AG09319 (cell line): ENCODE data around the gene GC.

Experiments
- DNase-seq: peaks from one replicate; pipeline ENCODE4 v3.0.0-alpha.2; 2010; ENCODE audit warnings: low read depth; ENCODE audit errors: extremely low read depth
- TF ChIP-seq, protein P1 (sequence below): IDR thresholded peaks from 2 replicates; pipeline ENCODE4 v1.5.1; 2011; ENCODE audit warnings: low read depth, mild to moderate bottlenecking, inconsistent platforms, low read length, moderate library complexity

The GC gene

DNA sequence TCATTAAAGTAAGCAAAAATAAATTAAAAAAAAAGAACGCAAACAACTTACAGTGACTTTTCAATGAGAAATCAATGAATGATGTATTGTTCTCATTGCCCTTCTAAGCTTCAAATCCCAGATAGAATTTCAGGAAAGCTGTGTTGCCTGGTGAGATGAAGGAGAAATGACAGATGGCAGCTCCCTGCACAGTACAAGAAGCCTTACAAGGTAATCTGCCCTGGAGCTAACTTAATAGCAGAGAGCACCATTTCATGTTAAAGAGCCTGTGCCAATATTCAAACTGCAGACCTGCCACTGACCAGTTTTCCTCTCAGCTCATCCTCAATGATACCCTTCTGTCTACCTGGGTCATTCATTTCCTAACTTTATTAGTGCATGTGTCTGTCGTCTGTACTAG lies 54.0 kb downstream of the GC start:
- TF ChIP-seq, protein P1, sequence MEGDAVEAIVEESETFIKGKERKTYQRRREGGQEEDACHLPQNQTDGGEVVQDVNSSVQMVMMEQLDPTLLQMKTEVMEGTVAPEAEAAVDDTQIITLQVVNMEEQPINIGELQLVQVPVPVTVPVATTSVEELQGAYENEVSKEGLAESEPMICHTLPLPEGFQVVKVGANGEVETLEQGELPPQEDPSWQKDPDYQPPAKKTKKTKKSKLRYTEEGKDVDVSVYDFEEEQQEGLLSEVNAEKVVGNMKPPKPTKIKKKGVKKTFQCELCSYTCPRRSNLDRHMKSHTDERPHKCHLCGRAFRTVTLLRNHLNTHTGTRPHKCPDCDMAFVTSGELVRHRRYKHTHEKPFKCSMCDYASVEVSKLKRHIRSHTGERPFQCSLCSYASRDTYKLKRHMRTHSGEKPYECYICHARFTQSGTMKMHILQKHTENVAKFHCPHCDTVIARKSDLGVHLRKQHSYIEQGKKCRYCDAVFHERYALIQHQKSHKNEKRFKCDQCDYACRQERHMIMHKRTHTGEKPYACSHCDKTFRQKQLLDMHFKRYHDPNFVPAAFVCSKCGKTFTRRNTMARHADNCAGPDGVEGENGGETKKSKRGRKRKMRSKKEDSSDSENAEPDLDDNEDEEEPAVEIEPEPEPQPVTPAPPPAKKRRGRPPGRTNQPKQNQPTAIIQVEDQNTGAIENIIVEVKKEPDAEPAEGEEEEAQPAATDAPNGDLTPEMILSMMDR = no peak
- DNase-seq = no peak

- TF ChIP-seq, protein P1 = peak; percentile 46
- peak; percentile 37 for DNase-seq
Observed at GRCh38 chr4:71713611-71714203, 70.2 kb downstream of the GC start.

DNA sequence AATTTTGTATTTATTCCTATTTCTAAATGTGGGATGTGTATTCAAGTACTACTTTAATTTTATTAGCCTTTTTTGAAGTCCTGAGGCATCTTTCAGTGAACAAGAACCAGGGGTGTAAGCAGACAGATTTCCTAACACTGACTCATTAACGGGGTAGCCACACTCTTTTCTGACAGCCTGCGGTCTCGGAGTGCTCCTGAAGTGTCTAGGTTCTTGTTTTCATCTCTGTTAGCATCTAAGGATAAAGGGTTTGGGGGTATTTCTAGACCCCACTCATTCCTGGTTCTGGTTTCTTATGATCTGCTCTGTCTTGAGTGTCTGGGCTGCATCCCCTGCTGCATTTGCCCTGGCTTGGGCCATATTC lies 71.9 kb downstream of the GC start:
- no peak for DNase-seq
- TF ChIP-seq, protein P1 = no peak

DNA sequence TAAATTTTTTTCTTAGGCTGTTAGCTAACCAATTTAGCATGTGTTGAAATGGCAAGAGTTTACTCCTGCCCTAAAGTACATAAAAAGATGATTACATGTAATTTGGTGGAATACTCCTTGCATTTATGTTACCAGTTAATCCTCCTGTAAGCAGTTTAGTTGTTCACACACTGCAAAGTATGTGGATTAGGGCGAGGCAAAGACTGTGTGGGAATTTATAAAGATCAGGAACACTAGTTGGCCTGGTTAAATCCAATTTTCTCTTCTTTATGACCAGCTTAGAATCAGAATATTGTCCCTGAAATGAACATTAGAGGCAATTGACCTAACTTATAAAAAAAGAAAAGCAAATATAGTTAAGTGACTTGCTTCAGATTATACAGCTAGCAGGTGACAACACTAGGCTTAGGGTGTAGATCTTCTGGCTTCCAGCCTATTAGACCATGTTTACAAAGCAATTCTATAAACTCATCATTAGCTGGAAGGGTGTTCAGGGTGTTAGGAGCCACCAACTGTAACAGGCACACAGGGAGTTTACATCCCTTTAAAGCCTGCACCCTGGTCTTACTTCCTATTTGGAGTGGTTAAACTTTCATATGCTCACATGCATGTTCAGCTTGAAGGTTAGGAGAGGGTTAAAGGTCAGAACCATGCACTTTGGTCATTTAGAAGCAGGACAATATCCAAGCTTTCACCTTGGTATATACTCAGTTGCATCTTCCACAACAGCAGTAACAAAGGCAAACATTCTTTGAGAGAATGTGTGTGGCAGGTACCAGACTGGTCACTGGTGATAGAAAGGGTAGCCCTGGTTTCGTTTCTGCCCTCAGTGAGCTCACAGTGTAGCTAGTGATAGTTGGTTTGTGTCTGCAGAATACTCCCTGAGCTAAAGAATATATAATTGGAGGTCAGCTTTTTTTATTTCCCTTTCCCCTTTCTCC lies 72.6 kb downstream of the GC start:
- DNase-seq = no peak
- TF ChIP-seq, protein P1 = no peak

DNA sequence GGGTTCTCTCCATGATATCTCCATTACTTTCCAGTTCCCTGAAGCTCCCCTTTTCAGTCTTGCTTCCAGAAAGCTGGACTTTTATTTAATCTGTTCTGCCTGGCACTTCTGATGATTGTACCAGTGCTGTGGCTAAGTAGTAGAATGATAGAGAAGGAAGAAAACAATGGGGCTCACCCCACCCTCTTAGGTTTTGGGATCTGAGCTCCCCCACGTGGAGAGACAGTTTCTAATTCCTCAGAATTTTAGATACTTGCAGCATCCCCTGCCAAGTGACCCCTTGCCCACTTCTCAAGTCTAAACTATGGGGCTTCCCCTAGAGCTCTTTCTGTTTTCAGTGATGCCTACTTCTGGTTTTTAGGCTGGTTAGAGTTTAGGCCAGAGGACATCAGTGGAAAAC lies 73.9 kb downstream of the GC start:
- no peak for DNase-seq
- TF ChIP-seq, protein P1 = peak; percentile 15

- TF ChIP-seq, protein P1 = no peak
- DNase-seq = no peak
Observed at GRCh38 chr4:71698141-71698540, 85.7 kb downstream of the GC start.

- DNase-seq = no peak
- TF ChIP-seq, protein P1 = no peak
Observed at GRCh38 chr4:71697031-71697430, 86.8 kb downstream of the GC start.
